Vagina (tissue), 2 donors: ENCODE measurements around the gene GHDC. TPM values are rescaled to one million over a fixed set of nuclear protein-coding genes. Genes with fewer than 3 reads are reported as not detected.
A peak's percentile ranks its signal among the peaks of the same experiment; 100 is the strongest.

Experiments used
- DNase-seq, 2 donors: peaks; one replicate each; pipeline ENCODE4 v3.0.0-alpha.2; 2017; ENCODE audit errors: extremely low spot score in 2 of 2
- H3K27ac ChIP-seq: fragments of 200-600 bp; sonication (generic); one replicate; pipeline ENCODE4 v1.5.1; 2019
- H3K27me3 ChIP-seq: fragments of 200-600 bp; sonication (generic); one replicate; pipeline ENCODE4 v1.5.1; 2019
- H3K36me3 ChIP-seq, 2 donors: fragments of 200-600 bp; sonication (generic); one replicate each; pipeline ENCODE4 v1.5.1; 2017 to 2019
- H3K4me1 ChIP-seq: fragments of 200-600 bp; sonication (generic); one replicate; pipeline ENCODE4 v1.5.1; 2019
- H3K4me3 ChIP-seq, 2 donors: fragments of 200-600 bp; sonication (generic); 1 replicate in 1 of 2; 2 replicates in 1 of 2; pipeline ENCODE4 v1.5.1; 2016 to 2019
- H3K9me3 ChIP-seq: fragments of 200-600 bp; sonication (generic); one replicate; pipeline ENCODE4 v1.5.1; 2019
- CTCF ChIP-seq, 3 experiments: fragments of 450-650 bp in 2 of 3; fragments of 200-600 bp in 1 of 3; sonication (generic) in 1 of 3; IDR thresholded peaks; one replicate each; pipeline ENCODE4 v1.5.1; 2017 to 2019; ENCODE audit warnings: antibody characterized with exemption in 3 of 3, mild to moderate bottlenecking in 2 of 3, moderate library complexity in 2 of 3
- POLR2A ChIP-seq, 2 donors: fragments of 450-650 bp; IDR thresholded peaks; one replicate each; pipeline ENCODE4 v1.6.1; 2017; ENCODE audit warnings: antibody characterized with exemption in 2 of 2, mild to moderate bottlenecking in 2 of 2, moderate library complexity in 2 of 2
- POLR2AphosphoS5 ChIP-seq, 2 donors: sonication (generic); formaldehyde crosslinking; IDR thresholded peaks; one replicate each; pipeline ENCODE4 v1.9.0; 2017; ENCODE audit warnings: antibody characterized with exemption in 2 of 2, mild to moderate bottlenecking in 2 of 2, low read depth in 1 of 2; ENCODE audit not compliant: insufficient read depth in 1 of 2
- intact Hi-C: fragments of 100-400 bp; cut with DNase I; formaldehyde crosslinking; loops from one replicate; pipeline ENCODE4 v1.15.1; 2023
- total RNA-seq: library from RNA; depleted of rRNA; stranded (reverse); fragments of >200 nt; gene quantifications from one replicate; pipeline ENCODE4 v1.2.3, GENCODE V29; 2016

The GHDC gene
- total RNA-seq, 1 donor from 2014 or later, result 35.1 TPM

- intact Hi-C loops, result no loop called here
- no peaks in the 10 kb centered on the region for H3K9me3 ChIP-seq
- no peak for DNase-seq
- no peaks in the 10 kb centered on the region for H3K4me1 ChIP-seq
- TF ChIP-seq POLR2A (IDR thresholded peaks at IDR 0.05), result no peak
- no peak for TF ChIP-seq POLR2AphosphoS5 (IDR thresholded peaks at IDR 0.05; ENCODE audit: insufficient read depth in 1 of 2, low read depth in 1 of 2)
- no peak for TF ChIP-seq CTCF (IDR thresholded peaks at IDR 0.05)
- H3K27ac ChIP-seq, result no peak overlapping the region
- no peak overlapping the region for H3K4me3 ChIP-seq
- H3K27me3 ChIP-seq, result no peaks in the 10 kb centered on the region
- no peaks in the 10 kb centered on the region for H3K36me3 ChIP-seq
These were observed 31.2 kb downstream of the GHDC start for GRCh38 chr17:42163113-42163512.

- H3K27me3 ChIP-seq, result no peaks in the 10 kb centered on the region
- no peaks in the 10 kb centered on the region for H3K9me3 ChIP-seq
- peaks cover 3% of the 10 kb centered on the region for H3K4me1 ChIP-seq
- DNase-seq, result no peak
- no peak overlapping the region for H3K27ac ChIP-seq
- no peak overlapping the region for H3K4me3 ChIP-seq
- TF ChIP-seq CTCF (IDR thresholded peaks at IDR 0.05) (no peak), POLR2A (IDR thresholded peaks at IDR 0.05) (no peak), POLR2AphosphoS5 (IDR thresholded peaks at IDR 0.05; ENCODE audit: insufficient read depth in 1 of 2, low read depth in 1 of 2) (no peak)
- intact Hi-C loops, result no loop called here
- no peaks in the 10 kb centered on the region for H3K36me3 ChIP-seq
These were observed 33.8 kb downstream of the GHDC start for GRCh38 chr17:42160531-42160910.

GRCh38 chr17:42159796-42160530, 34.3 kb downstream of the GHDC start:
- H3K4me1 ChIP-seq, result peaks cover 6% of the 10 kb centered on the region
- no peaks in the 10 kb centered on the region for H3K27me3 ChIP-seq
- intact Hi-C loops, result no loop called here
- no peak for DNase-seq
- H3K4me3 ChIP-seq, result no peak overlapping the region
- H3K27ac ChIP-seq, result no peak overlapping the region
- H3K36me3 ChIP-seq, result no peaks in the 10 kb centered on the region
- TF ChIP-seq CTCF (IDR thresholded peaks at IDR 0.05) (no peak), POLR2A (IDR thresholded peaks at IDR 0.05) (no peak), POLR2AphosphoS5 (IDR thresholded peaks at IDR 0.05; ENCODE audit: insufficient read depth in 1 of 2, low read depth in 1 of 2) (no peak)
- no peaks in the 10 kb centered on the region for H3K9me3 ChIP-seq

- Histone ChIP-seq H3K9me3 (no peaks in the 10 kb centered on the region), H3K27me3 (no peaks in the 10 kb centered on the region), H3K4me1 (peaks cover 41% of the 10 kb centered on the region), H3K36me3 (no peaks in the 10 kb centered on the region), H3K4me3 (peak overlapping the region; percentile 96 to 97), H3K27ac (peak overlapping the region; percentile 70)
- TF ChIP-seq POLR2AphosphoS5 (IDR thresholded peaks at IDR 0.05; ENCODE audit: insufficient read depth in 1 of 2, low read depth in 1 of 2), result no peak
- TF ChIP-seq CTCF (IDR thresholded peaks at IDR 0.05), result no peak
- no peak for TF ChIP-seq POLR2A (IDR thresholded peaks at IDR 0.05)
- no peak for DNase-seq
- intact Hi-C loops, result no loop called here
These were observed 38.7 kb downstream of the GHDC start for GRCh38 chr17:42155614-42156045.
